B cell (primary cell): ENCODE data around the gene HERPUD1. TPM values are rescaled to one million over a fixed set of nuclear protein-coding genes. Genes with fewer than 3 reads are reported as not detected.

Source experiments
- ATAC-seq: fragments of 200-7000 bp; cut with Tn5 transposase; one replicate; pipeline ENCODE4 v1.10.0; 2021; ENCODE audit warnings: low read depth, mild to moderate bottlenecking, moderate number of reproducible peaks, moderate library complexity
- CTCF ChIA-PET: fragments of 350-600 bp; sonication (Branson Sonifier 250); formaldehyde crosslinking; loops from one replicate; lab custom pipeline; 2021; ENCODE audit warnings: antibody characterized with exemption, inconsistent platforms; lab: Charles Lee
- POLR2A ChIA-PET: fragments of 350-600 bp; sonication (Branson Sonifier 250); formaldehyde crosslinking; loops from one replicate; lab custom pipeline; 2021; ENCODE audit warnings: antibody characterized with exemption; lab: Charles Lee
- DNase-seq: peaks from one replicate; pipeline ENCODE4 v3.0.0; 2013
- H2AFZ ChIP-seq: 2 replicates; pipeline ENCODE4 v1.6.1; 2012; ENCODE audit warnings: mild to moderate bottlenecking, low read depth, low read length; ENCODE audit not compliant: insufficient read depth, poor library complexity, severe bottlenecking
- H3K27ac ChIP-seq, 2 donors: 1 replicate in 1 of 2; 2 replicates in 1 of 2; pipeline ENCODE4 v1.5.1; 2012 to 2013; ENCODE audit warnings: low read length in 2 of 2, mild to moderate bottlenecking in 2 of 2, moderate library complexity in 1 of 2
- H3K27me3 ChIP-seq, 4 experiments: fragments of 200-600 bp in 1 of 4; sonication (generic) in 1 of 4; replicated peaks in 1 of 4; 1 replicate in 2 of 4; 2 replicates in 2 of 4; pipeline versions ENCODE4 v1.6.1 to v1.7.0; 2013 to 2016; ENCODE audit warnings: low read length in 3 of 4, mild to moderate bottlenecking in 2 of 4, mixed read lengths in 1 of 4, moderate library complexity in 1 of 4; ENCODE audit not compliant: insufficient read depth in 4 of 4, control insufficient read depth in 3 of 4; ENCODE audit errors: control extremely low read depth in 1 of 4
- H3K36me3 ChIP-seq, 2 experiments: replicated peaks in 1 of 2; 1 replicate in 1 of 2; 2 replicates in 1 of 2; pipeline versions ENCODE4 v1.6.1 to v1.7.1; 2013; ENCODE audit warnings: low read length in 1 of 2; ENCODE audit not compliant: insufficient read depth in 2 of 2, control insufficient read depth in 1 of 2; ENCODE audit errors: control extremely low read depth in 1 of 2, extremely low read depth in 1 of 2
- H3K4me1 ChIP-seq, 2 donors: fragments of 200-600 bp in 1 of 2; sonication (generic) in 1 of 2; 1 replicate in 1 of 2; 2 replicates in 1 of 2; pipeline versions ENCODE4 v1.5.1 to v1.6.1; 2013 to 2017; ENCODE audit warnings: low read length in 2 of 2; ENCODE audit not compliant: control insufficient read depth in 2 of 2, insufficient read depth in 2 of 2
- H3K4me2 ChIP-seq: replicated peaks from 2 replicates; pipeline ENCODE3; 2012; ENCODE audit warnings: mild to moderate bottlenecking, low read depth, low read length; ENCODE audit not compliant: poor library complexity, severe bottlenecking
- H3K4me3 ChIP-seq, 5 experiments: fragments of 200-600 bp in 1 of 5; sonication (generic) in 1 of 5; 1 replicate in 3 of 5; 2 replicates in 2 of 5; pipeline versions ENCODE4 v1.5.1 to v1.7.0; 2011 to 2016; ENCODE audit warnings: low read length in 4 of 5, mild to moderate bottlenecking in 4 of 5, low read depth in 2 of 5, control low read depth in 1 of 5, moderate library complexity in 1 of 5; ENCODE audit not compliant: insufficient read depth in 1 of 5; ENCODE audit errors: control extremely low read depth in 1 of 5, extremely low read depth in 1 of 5
- H3K79me2 ChIP-seq: fragments of 200-600 bp; sonication (generic); one replicate; pipeline ENCODE4 v1.6.0; 2016; ENCODE audit warnings: low read length; ENCODE audit not compliant: control insufficient read depth, insufficient read depth
- H3K9ac ChIP-seq: fragments of 200-600 bp; sonication (generic); 2 replicates; pipeline ENCODE4 v1.6.1; 2017; ENCODE audit warnings: mild to moderate bottlenecking, low read length, moderate library complexity
- H3K9me3 ChIP-seq, 3 donors: one replicate each; pipeline versions ENCODE4 v1.6.1 to v1.7.1; 2013; ENCODE audit warnings: low read length in 2 of 3; ENCODE audit not compliant: control insufficient read depth in 2 of 3, insufficient read depth in 1 of 3; ENCODE audit errors: control extremely low read depth in 1 of 3
- H4K20me1 ChIP-seq: 2 replicates; pipeline ENCODE4 v1.6.0; 2012; ENCODE audit warnings: mild to moderate bottlenecking, low read length; ENCODE audit not compliant: insufficient read depth, control insufficient read depth, poor library complexity, severe bottlenecking
- H3K27ac Mint-ChIP-seq: one replicate; pipeline ENCODE4 v1.8.0; 2021; ENCODE audit warnings: mixed read lengths
- H3K27me3 Mint-ChIP-seq: one replicate; pipeline ENCODE4 v1.8.0; 2021; ENCODE audit warnings: mixed read lengths
- H3K4me1 Mint-ChIP-seq: one replicate; pipeline ENCODE4 v1.8.0; 2021; ENCODE audit warnings: mixed read lengths
- H3K4me3 Mint-ChIP-seq: one replicate; pipeline ENCODE4 v1.8.0; 2021; ENCODE audit warnings: mixed read lengths
- H3K9me3 Mint-ChIP-seq: one replicate; pipeline ENCODE4 v1.8.0; 2022; ENCODE audit warnings: mixed read lengths; ENCODE audit not compliant: insufficient read depth
- CTCF ChIP-seq: fragments of 200-600 bp; IDR thresholded peaks from one replicate; pipeline ENCODE4 v1.8.0; 2022; ENCODE audit warnings: antibody characterized with exemption, mild to moderate bottlenecking
- EZH2 ChIP-seq: IDR thresholded peaks from 2 replicates; pipeline ENCODE4 v1.6.1; 2012; ENCODE audit warnings: borderline replicate concordance, low read depth, mild to moderate bottlenecking, moderate library complexity, low read length; ENCODE audit not compliant: insufficient read depth, poor library complexity, severe bottlenecking
- WGBS: methylation state at CpG from one replicate; pipeline ENCODE4 v1.1.5; 2013; ENCODE audit warnings: missing lambda C conversion rate; ENCODE audit not compliant: insufficient coverage; 5-methylcytosine and 5-hydroxymethylcytosine counted together
- intact Hi-C: fragments of 100-400 bp; cut with micrococcal nuclease; formaldehyde crosslinking; loops from one replicate; pipeline ENCODE4 v1.10.0; 2022
- polyA plus RNA-seq: library from polyadenylated mRNA; depleted of rRNA; stranded (reverse); fragments of >200 nt; gene quantifications from 2 replicates; pipeline ENCODE4 v1.2.3, GENCODE V29; 2012
- total RNA-seq, 2 donors: library from RNA; stranded (reverse); fragments of 120-200 nt in 1 of 2; gene quantifications; 1 replicate in 1 of 2; 2 replicates in 1 of 2; pipeline versions ENCODE4 v1.2.3 to v1.2.4, GENCODE V29; 2013 to 2022

Gene HERPUD1
- total and polyA plus RNA-seq, 2 donors (not counting 1 experiment from before 2014, with no cell fraction given), result 273 to 1,041 TPM

DNA sequence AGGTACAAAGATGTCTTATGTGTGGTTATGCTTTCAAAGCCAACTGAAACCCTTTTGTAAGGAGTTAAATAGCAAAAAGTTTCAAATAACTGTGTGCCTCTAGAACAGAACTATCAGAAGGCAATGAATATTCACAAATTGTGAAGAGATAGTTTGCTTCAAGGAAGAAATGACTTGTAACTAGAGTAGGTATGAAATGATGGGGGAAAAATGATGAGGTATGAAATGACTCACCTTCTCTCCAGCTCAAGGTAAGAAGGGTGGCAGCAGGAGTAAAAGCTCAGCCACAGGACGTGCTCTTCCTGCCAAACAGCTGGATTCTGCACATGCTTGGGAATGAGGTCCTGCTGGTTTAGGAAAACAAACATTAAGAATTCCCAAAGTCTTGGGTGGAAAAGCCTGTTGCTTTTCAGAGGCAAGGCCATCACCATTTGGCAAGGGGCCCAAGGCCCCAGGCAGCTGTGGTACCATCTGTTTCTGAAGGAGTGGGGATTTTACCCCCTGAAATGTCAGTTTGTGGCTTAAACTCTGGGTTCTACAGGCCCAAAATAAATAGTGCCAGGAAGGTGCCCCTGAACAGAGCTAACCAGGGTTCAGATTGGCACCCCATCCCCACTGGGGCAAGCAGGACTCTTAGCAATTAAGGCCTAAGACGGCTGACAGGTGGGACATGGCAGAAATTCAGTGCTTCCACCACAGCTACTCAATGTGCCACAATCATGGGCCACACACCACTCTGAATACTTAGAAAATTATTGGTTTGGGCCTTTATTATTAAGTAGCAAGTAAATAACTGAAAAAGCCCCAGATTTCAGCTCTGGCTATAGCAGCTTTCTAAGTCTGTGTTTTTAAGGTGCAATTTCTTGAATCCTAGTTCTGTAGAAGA is 13.3 kb downstream of the HERPUD1 start:
- peaks cover 27 to 40% of the 10 kb centered on the region in 2 donors for H3K4me1 ChIP-seq
- H3K27ac ChIP-seq, result peak overlapping the region in 1 of 2 donors; percentile 63
- ATAC-seq, result no peak
- Mint-ChIP-seq H3K9me3 (no peaks in the 10 kb centered on the region), H3K27me3 (no peaks in the 10 kb centered on the region), H3K27ac (peak overlapping the region; percentile 59), H3K4me1 (peaks cover 51% of the 10 kb centered on the region), H3K4me3 (no peak overlapping the region)
- peaks cover 30% of the 10 kb centered on the region for H4K20me1 ChIP-seq
- no peak overlapping the region for H3K9ac ChIP-seq
- intact Hi-C loops, result no loop called here
- peaks cover 19 to 67% of the 10 kb centered on the region in 2 experiments for H3K36me3 ChIP-seq
- no peak overlapping the region for H2AFZ ChIP-seq
- POLR2A ChIA-PET, result interaction anchor here (0.6 to 2.8 kb wide), 7 partner anchors 14 to 100 kb away, joined by 3 to 10 read pairs (median 3); partner anchors contain the start of gene HERPUD1
- TF ChIP-seq CTCF, result no peak
- TF ChIP-seq EZH2, result no peak
- DNase-seq, result peak; percentile 47
- H3K4me2 ChIP-seq, result no peak overlapping the region
- H3K79me2 ChIP-seq, result no peaks in the 10 kb centered on the region
- no peak overlapping the region for H3K4me3 ChIP-seq
- CTCF ChIA-PET, result interaction anchor here (0.7 to 11.7 kb wide), 6 partner anchors 8 to 101 kb away, joined by 3 to 118 read pairs (median 6); partner anchors contain the start of gene SLC12A3
- WGBS, result 63% methylated on average over 1 of the region's 2 CpGs
- H3K9me3 ChIP-seq, result no peaks in the 10 kb centered on the region
- no peaks in the 10 kb centered on the region for H3K27me3 ChIP-seq
